GM18519 (cell line): ENCODE measurements around the gene SRD5A2.

Source experiments
- ATAC-seq: cut with Tn5 transposase; IDR thresholded peaks from one replicate; pipeline ENCODE4 v1.9.1; 2021; ENCODE audit warnings: mild to moderate bottlenecking, moderate library complexity; ENCODE audit not compliant: unreplicated experiment, low FRiP score

Gene SRD5A2

GRCh38 chr2:31474296-31474695, 106.4 kb downstream of the SRD5A2 start:
- no peak for ATAC-seq
